Left hindlimb (tissue), 1 donor: ENCODE data around the gene DPF3.

Source experiments
- DNase-seq: peaks from one replicate; pipeline ENCODE4 v3.0.0-alpha.2; 2018

DPF3 gene

DNA sequence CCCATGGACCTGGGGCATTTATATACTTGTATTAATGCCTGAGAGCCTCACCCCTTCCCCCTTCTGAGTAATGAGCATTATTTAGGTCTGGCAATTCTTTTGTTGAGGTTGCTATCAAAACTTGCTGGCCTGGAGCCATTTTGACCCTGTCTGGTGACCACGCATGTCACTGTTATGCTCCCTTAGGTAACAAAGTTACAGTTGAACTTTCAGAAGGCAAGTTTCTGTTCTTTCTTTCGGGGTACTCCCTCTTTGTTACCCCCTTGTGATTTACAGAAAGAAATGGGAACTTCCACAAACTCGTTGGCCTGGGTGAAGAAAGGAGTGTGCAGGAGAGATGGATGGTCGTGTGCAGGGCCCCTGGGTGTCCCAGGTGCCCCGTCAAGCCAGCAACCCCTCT, 305.4 kb downstream of the DPF3 start:
- no peak for DNase-seq

GRCh38 chr14:72583316-72584272, 310.3 kb downstream of the DPF3 start:
- no peak for DNase-seq

- DNase-seq, result no peak
These were observed 311.3 kb downstream of the DPF3 start for GRCh38 chr14:72582582-72582981.

- no peak for DNase-seq
These were observed 315.4 kb downstream of the DPF3 start for GRCh38 chr14:72578514-72578913.

DNA sequence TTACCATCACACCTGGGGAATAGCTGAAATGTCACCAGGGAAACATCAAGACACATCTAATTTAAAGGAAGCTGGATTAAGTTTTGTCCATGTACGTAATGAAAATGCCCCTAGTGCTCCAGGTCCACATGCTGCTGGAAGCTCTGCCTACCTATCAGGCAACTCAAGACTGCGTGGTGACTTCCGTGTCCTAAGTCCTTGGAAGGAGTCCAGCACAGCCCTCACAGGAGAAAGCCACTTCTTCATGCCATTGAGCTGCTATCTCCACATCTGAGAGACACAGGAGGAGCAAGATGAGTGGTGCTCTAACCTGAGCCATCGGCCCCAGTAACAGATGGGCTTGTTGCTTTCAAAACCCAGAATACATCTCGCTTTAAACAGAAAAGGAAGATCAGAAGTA, 316.4 kb downstream of the DPF3 start:
- DNase-seq, result no peak

GRCh38 chr14:72576258-72576657, 317.6 kb downstream of the DPF3 start:
- no peak for DNase-seq

DNA sequence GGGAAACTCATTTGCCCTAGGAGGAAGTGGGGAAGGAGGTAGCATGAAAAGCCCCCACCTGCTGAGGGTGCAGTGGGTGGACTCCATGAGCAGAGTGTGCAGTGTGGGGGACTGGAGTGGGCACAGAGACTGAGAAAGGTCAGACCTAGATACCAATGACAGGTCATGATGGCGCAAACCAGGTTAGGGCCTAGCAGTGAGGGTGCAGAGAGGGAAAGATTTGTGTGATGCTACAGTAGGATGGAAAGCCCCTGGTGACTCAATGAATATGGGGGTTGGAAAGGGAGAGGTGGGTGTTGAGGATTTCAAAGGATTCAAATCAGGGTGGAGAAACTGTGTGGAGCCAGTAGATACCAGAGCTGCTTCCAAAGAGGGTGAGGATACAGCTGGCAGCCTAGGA, 319.2 kb downstream of the DPF3 start:
- no peak for DNase-seq

DNA sequence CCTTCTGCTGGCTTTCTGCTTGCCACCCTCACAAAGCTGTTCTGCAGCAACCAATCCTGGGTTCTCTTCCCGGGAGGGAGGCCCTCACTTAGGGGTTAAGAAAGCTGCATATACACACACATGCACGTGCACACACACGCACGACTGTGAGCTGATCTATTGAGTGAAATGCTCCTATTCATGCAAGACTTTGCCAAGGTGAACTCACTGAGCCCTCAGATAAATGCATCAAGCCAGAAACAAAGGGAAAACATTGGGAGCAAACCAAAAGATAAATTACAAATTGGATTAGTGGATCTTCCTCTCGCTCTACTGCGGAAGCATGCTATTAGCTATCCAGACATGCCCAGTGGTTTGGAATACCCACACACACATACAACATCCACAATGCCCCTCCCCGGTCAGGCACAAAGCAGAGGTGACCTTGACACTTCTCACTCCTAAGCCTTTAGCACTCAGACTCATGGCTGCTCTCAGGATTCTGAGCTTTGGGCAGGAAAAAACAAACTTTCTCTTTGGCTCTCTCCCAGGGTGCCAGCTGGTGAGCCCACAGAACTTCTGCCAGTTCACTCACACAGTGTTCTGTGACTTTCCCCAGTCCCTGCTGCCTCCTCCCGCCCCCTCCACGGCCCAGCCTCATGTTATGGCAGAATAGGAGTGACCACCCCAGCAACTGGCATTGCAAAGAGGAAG, 320.0 kb downstream of the DPF3 start:
- no peak for DNase-seq
